AG04450 (cell line): ENCODE results near the gene NBPF26. TPM values are rescaled to one million over a fixed set of nuclear protein-coding genes. Genes with fewer than 3 reads are reported as not detected.
A peak's percentile ranks its signal among the peaks of the same experiment; 100 is the strongest.
"Not testable (repeated sequence)": the region's sequence is repeated elsewhere in the genome, so short reads cannot be mapped to it uniquely, and the experiment has no call there.

Source experiments
- CTCF ChIA-PET: fragments of 300-600, 350-600 bp; formaldehyde crosslinking; extraction: SDS; loops from one replicate; lab custom pipeline; 2022; ENCODE audit warnings: antibody characterized with exemption, inconsistent platforms; lab: Charles Lee
- POLR2A ChIA-PET: fragments of 350-600 bp; formaldehyde crosslinking; extraction: SDS; loops from one replicate; lab custom pipeline; 2021; ENCODE audit warnings: antibody characterized with exemption, inconsistent platforms; lab: Yijun Ruan, JAX
- DNase-seq: peaks from one replicate; pipeline ENCODE4 v3.0.0-alpha.2; 2011; ENCODE audit warnings: low read depth, low spot score
- H3K27ac ChIP-seq: one replicate; pipeline ENCODE4 v1.5.1; 2012; ENCODE audit warnings: low read depth, low read length, control low read depth
- H3K27me3 ChIP-seq: one replicate; pipeline ENCODE4 v1.6.0; 2012; ENCODE audit warnings: low read length; ENCODE audit not compliant: control insufficient read depth, insufficient read depth
- H3K4me3 ChIP-seq: 2 replicates; pipeline ENCODE4 v1.5.1; 2011; ENCODE audit warnings: mild to moderate bottlenecking, low read depth, low read length, control low read depth
- H3K9me3 ChIP-seq: 2 replicates; pipeline ENCODE4 v1.5.1; 2012; ENCODE audit warnings: low read length; ENCODE audit not compliant: control insufficient read depth, insufficient read depth
- polyA minus RNA-seq: library from RNA; depleted of rRNA, polyadenylated mRNA; stranded (reverse); fragments of >200 nt; gene quantifications from 2 replicates; pipeline ENCODE4 v1.2.3, GENCODE V29; 2011; rRNA and poly(A)+ RNA removed
- polyA plus RNA-seq: library from polyadenylated mRNA; depleted of rRNA; stranded (reverse); fragments of >200 nt; gene quantifications from 2 replicates; pipeline ENCODE4 v1.2.3, GENCODE V29; 2011; rRNA removed

The NBPF26 gene
- polyA plus RNA-seq (20.4 and 21.6 TPM in 2 replicates), polyA minus RNA-seq (39.8 and 43.2 TPM in 2 replicates)

- CTCF ChIA-PET, H3K27ac ChIP-seq, H3K27me3 ChIP-seq, POLR2A ChIA-PET, H3K9me3 ChIP-seq: not testable (repeated sequence)
- peak within 1 kb of the TSS; percentile 60 for H3K4me3 ChIP-seq
- DNase-seq = peak; percentile 33
These were observed at the start of gene NBPF26 for GRCh38 chr1:120723715-120724402. TSS of gene NBPF26 (plus strand) at chr1:120723945.

DNA sequence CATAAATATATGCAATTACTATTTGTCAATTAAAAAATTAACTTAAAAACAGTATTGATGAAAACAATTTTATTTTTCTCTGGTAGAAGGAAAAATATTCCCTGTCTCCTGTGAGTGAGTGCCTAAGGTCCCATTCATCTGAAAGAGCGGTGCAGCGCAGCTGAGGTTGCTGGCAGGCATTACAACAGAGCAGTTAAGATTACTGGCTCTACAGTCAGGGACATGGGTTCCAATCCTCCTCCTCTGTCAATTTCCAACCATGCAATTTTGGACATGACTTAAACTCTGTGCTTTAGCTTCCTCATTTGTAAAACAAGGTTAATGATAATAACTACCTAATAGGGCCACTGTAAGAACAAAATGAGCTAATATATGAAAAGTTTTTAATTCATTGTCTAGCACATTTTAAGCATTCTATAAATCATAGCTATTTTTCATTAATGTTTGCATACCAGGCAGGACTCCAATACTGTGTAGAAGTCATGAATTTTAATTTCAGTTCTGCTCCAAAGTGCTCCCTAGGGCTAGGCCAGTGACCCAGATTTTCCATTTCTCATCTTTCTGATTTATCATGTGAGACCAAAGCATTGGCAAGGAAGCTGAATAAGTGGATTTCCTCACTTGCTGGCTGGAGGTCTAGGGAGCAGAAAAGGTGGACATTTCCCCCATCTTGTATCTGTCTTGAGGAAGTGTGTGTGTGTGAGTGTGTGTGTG is 43.5 kb upstream of the NBPF26 start:
- CTCF ChIA-PET, H3K4me3 ChIP-seq, H3K9me3 ChIP-seq, H3K27ac ChIP-seq, POLR2A ChIA-PET, DNase-seq, H3K27me3 ChIP-seq: not testable (repeated sequence)

DNA sequence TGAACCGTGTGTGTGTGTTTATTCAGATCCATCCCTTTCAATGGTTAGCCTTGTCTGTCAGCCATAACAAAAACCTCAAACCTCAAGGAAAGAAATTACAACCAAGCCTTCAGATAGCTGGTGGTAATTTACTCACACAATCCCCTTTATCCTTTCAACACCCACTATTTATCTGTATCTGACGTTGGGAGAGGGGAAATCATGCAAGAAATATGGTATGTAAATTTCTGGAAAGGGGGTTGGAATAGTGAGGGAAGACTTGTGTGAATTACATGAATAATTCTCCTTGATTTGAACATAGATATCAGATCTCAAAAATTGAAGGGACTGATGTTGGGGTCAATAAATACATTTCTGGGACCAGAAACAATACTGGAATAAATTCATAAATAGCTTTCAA is 42.8 kb upstream of the NBPF26 start:
- H3K9me3 ChIP-seq, CTCF ChIA-PET: not testable (repeated sequence)

DNA sequence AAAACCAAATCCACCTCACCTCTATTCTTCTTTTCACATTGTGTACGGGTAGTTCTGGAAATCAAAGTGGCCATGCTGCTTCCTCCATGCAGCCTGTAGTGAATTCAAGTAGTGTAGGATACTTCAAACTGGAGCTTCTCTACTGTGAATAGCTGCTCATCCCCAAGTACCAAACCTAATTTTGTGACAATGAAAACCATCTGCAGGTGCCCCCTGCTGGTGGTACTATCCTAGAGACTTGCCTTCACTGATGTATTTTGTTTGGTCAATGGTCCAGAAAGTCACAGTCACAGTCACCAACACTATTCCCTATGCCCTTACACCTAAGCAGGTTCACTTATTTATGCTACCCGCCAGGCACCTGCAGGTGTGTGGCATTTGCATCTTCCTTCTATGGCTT is 39.3 kb upstream of the NBPF26 start:
- H3K27me3 ChIP-seq, H3K9me3 ChIP-seq, H3K4me3 ChIP-seq, POLR2A ChIA-PET, CTCF ChIA-PET, DNase-seq, H3K27ac ChIP-seq: not testable (repeated sequence)

More for the DNA sequence above, 42.8 kb upstream of the NBPF26 start:
- DNase-seq, H3K4me3 ChIP-seq, POLR2A ChIA-PET, H3K27ac ChIP-seq, H3K27me3 ChIP-seq: not testable (repeated sequence)

DNA sequence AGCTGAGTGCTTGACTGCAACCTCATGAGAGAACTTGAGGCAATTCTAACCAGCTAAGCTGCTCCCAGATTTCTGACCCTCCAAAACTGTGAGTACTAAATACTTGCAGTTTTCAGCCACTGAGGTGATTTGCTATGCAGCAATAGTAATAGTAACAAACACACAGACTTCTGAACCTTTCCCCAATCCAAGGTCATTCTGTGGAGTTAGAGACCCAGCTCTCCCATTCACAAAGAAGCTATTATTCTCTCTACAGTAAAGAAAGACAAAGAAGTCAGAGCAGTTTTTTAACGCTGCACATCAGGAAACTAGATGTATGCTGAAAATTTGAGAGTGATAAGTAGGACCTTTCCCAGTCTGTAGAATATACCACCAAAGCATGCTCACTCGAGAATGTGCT is 38.1 kb upstream of the NBPF26 start:
- POLR2A ChIA-PET, H3K27ac ChIP-seq, CTCF ChIA-PET, H3K9me3 ChIP-seq, H3K4me3 ChIP-seq, H3K27me3 ChIP-seq, DNase-seq: not testable (repeated sequence)

GRCh38 chr1:120687250-120687649 is 36.5 kb upstream of the NBPF26 start:
- H3K4me3 ChIP-seq, H3K27ac ChIP-seq, POLR2A ChIA-PET, DNase-seq, CTCF ChIA-PET, H3K27me3 ChIP-seq, H3K9me3 ChIP-seq: not testable (repeated sequence)

DNA sequence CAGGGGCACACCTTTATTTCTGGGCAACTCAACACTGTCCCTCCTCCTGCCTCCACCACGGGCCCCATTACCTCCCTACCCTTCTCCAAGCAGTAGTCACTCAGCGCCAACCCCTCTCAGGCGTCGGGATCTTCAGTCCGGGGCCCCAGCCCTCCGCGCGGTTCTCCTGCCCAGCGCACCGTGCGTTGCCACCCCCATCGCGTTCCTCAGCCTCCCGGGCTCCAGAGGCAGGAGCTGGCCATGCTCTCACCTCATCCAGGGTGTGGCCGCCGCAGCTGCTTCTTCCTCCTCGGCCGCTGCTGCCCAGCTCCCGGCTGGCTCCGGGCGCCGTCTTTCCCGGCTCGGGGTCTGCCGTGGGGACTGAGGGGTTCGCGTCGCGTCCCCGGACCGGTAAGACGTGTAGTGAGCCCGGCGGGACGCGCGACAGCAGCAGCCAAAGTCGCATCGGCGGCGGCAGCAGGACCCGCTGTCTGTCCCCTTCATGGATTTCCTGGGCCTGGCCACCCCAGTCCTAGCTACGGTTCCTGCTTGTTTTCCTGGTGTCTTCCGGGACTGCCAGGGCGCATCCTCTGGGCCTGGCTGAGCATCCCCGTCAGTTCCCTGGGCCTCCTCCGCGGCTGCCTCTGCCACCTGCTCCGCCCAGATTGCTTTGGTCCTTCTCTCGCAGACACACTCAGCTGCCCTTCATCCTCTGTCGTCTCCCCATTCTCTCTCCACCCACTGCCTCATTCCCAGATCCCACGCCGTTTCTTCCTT is 22.8 kb upstream of the NBPF26 start:
- H3K4me3 ChIP-seq = peak overlapping the region; percentile 34; the same call in 1 of the 2 replicates
- DNase-seq, POLR2A ChIA-PET, H3K9me3 ChIP-seq, H3K27me3 ChIP-seq, H3K27ac ChIP-seq, CTCF ChIA-PET: not testable (repeated sequence)

- CTCF ChIA-PET, H3K27ac ChIP-seq, H3K9me3 ChIP-seq, H3K27me3 ChIP-seq, H3K4me3 ChIP-seq, DNase-seq, POLR2A ChIA-PET: not testable (repeated sequence)
These were observed 409 bp upstream of the NBPF26 start for GRCh38 chr1:120723358-120723714.

DNA sequence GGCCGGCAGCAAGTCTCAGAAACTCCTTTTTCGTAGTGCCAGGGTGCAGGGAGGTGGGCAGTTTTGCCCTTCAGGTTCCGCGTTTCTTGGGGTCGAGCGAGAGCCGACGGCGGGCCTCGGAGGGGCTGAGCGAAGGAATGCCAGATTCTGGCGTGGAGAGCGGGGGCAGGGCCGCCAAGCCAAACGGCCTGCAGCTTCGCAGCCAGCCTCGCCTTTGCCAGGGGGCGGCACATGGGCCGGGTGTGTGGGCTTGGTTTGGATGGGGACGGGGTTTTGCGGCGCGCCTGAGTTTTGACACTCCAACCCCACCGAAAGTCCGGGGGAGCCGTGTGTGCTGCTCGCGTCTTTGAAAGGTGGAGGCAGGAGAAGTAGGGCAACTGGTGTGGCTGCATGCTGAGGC is 762 bp downstream of the NBPF26 start:
- H3K27ac ChIP-seq, DNase-seq, POLR2A ChIA-PET, H3K27me3 ChIP-seq, H3K9me3 ChIP-seq, CTCF ChIA-PET: not testable (repeated sequence)
- peak overlapping the region; percentile 60 for H3K4me3 ChIP-seq

DNA sequence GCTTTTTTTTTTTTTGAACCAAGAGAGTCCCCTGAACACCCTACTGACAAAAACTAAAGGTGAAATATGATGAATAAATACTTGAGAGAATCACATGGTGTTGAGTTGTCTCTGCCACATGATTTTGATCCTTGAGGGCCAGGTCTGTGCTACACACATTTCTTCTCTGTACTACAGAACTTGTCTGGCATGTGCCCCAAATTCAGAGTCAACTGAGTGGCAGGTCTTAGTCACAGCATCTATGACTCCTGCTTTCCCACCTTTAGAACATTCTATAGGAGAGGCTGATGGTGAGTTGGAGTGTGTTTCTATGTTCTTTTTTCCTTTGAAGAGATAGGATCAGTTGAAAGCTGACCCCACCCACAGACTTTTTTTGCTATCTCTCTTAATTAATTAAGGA is 5.1 kb downstream of the NBPF26 start:
- H3K4me3 ChIP-seq, H3K27me3 ChIP-seq, H3K27ac ChIP-seq, CTCF ChIA-PET, POLR2A ChIA-PET, DNase-seq, H3K9me3 ChIP-seq: not testable (repeated sequence)

DNA sequence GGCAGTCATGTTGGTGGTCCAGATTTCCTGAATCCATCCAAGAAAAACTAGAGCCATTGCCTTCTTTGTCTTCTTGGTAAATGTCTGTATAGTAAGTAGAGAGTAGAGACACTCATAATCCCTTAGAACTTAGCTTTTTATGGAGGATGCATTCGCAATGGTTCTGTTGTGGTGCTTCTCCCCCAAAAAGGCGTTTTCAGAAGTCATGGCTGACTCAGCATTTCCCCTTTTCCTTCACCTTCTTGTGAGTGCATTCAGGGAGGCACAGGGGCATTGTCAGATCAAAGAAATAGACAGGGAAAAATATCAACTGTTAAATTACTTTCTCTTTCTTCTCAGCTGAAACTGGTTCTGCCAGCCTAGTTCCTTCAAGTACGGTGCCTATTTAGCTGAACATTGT is 45.3 kb downstream of the NBPF26 start:
- H3K27me3 ChIP-seq, H3K4me3 ChIP-seq, CTCF ChIA-PET, H3K27ac ChIP-seq, POLR2A ChIA-PET, H3K9me3 ChIP-seq, DNase-seq: not testable (repeated sequence)

- DNase-seq, H3K4me3 ChIP-seq, CTCF ChIA-PET, H3K27ac ChIP-seq, H3K27me3 ChIP-seq, POLR2A ChIA-PET, H3K9me3 ChIP-seq: not testable (repeated sequence)
These were observed 81.7 kb downstream of the NBPF26 start for GRCh38 chr1:120805452-120805851.
